CD14-positive monocyte (primary cell): ENCODE data around the gene RFPL4A. TPM values are rescaled to one million over a fixed set of nuclear protein-coding genes. Genes with fewer than 3 reads are reported as not detected.

ENCODE experiments used
- DNase-seq, 3 donors: peaks; one replicate each; pipeline ENCODE4 v3.0.0-alpha.2; 2011 to 2022
- H2AFZ ChIP-seq: 2 replicates; pipeline ENCODE4 v1.6.0; 2012; ENCODE audit warnings: mild to moderate bottlenecking, low read depth, low read length, inconsistent platforms; ENCODE audit not compliant: insufficient read depth, poor library complexity, severe bottlenecking
- H3K27ac ChIP-seq, 2 donors: 1 replicate in 1 of 2; 2 replicates in 1 of 2; pipeline ENCODE4 v1.5.1; 2012 to 2013; ENCODE audit warnings: low read length in 2 of 2, control low read depth in 1 of 2, inconsistent platforms in 1 of 2, low read depth in 1 of 2, mild to moderate bottlenecking in 1 of 2
- H3K27me3 ChIP-seq, 2 donors: one replicate each; pipeline versions ENCODE4 v1.6.0 to v1.6.1; 2011 to 2013; ENCODE audit warnings: low read length in 2 of 2; ENCODE audit not compliant: control insufficient read depth in 2 of 2, insufficient read depth in 2 of 2
- H3K36me3 ChIP-seq, 2 donors: replicated peaks in 1 of 2; 1 replicate in 1 of 2; 2 replicates in 1 of 2; pipeline versions ENCODE4 v1.5.1 to v1.6.1; 2012 to 2013; ENCODE audit warnings: low read length in 2 of 2, control low read depth in 1 of 2, inconsistent platforms in 1 of 2, mild to moderate bottlenecking in 1 of 2; ENCODE audit not compliant: insufficient read depth in 2 of 2, control insufficient read depth in 1 of 2
- H3K4me1 ChIP-seq, 2 donors: 1 replicate in 1 of 2; 2 replicates in 1 of 2; pipeline versions ENCODE4 v1.5.1 to v1.6.1; 2012 to 2013; ENCODE audit warnings: low read length in 2 of 2, control low read depth in 1 of 2, inconsistent platforms in 1 of 2, mild to moderate bottlenecking in 1 of 2, moderate library complexity in 1 of 2; ENCODE audit not compliant: insufficient read depth in 2 of 2, control insufficient read depth in 1 of 2
- H3K4me2 ChIP-seq: replicated peaks from 2 replicates; pipeline ENCODE3; 2012; ENCODE audit warnings: low read length, moderate library complexity, mild to moderate bottlenecking; ENCODE audit not compliant: poor library complexity, severe bottlenecking; ENCODE audit errors: extremely low read depth
- H3K4me3 ChIP-seq, 3 experiments: fragments of 200-600 bp in 1 of 3; sonication (generic) in 1 of 3; replicated peaks in 1 of 3; 1 replicate in 2 of 3; 2 replicates in 1 of 3; pipeline ENCODE4 v1.5.1; 2011 to 2013; ENCODE audit warnings: low read length in 3 of 3, mild to moderate bottlenecking in 3 of 3, control low read depth in 2 of 3, low read depth in 2 of 3, inconsistent platforms in 1 of 3, moderate library complexity in 1 of 3
- H3K79me2 ChIP-seq: 2 replicates; pipeline ENCODE4 v1.6.0; 2012; ENCODE audit warnings: mild to moderate bottlenecking, control low read depth, inconsistent platforms, low read length, moderate library complexity; ENCODE audit not compliant: insufficient read depth
- H3K9ac ChIP-seq: 2 replicates; pipeline ENCODE4 v1.6.0; 2017; ENCODE audit warnings: low read length, mild to moderate bottlenecking; ENCODE audit not compliant: insufficient read depth, poor library complexity, severe bottlenecking
- H3K9me3 ChIP-seq, 2 donors: replicated peaks in 1 of 2; 1 replicate in 1 of 2; 2 replicates in 1 of 2; pipeline versions ENCODE4 v1.5.1 to v1.6.1; 2012 to 2013; ENCODE audit warnings: low read length in 2 of 2, control low read depth in 1 of 2; ENCODE audit not compliant: control insufficient read depth in 1 of 2, insufficient read depth in 1 of 2
- H4K20me1 ChIP-seq: 2 replicates; pipeline ENCODE4 v1.6.0; 2012; ENCODE audit warnings: mild to moderate bottlenecking, low read length, control low read depth, moderate library complexity; ENCODE audit not compliant: insufficient read depth
- H3K27ac Mint-ChIP-seq, 7 donors: one replicate each; pipeline ENCODE4 v1.8.0; 2020; ENCODE audit warnings: mild to moderate bottlenecking in 7 of 7, mixed read lengths in 7 of 7, moderate library complexity in 6 of 7, inconsistent platforms in 2 of 7
- H3K27me3 Mint-ChIP-seq, 3 donors: one replicate each; pipeline ENCODE4 v1.8.0; 2021 to 2022; ENCODE audit warnings: low read depth in 3 of 3, mild to moderate bottlenecking in 3 of 3, mixed read lengths in 3 of 3, moderate library complexity in 3 of 3, inconsistent platforms in 1 of 3
- H3K36me3 Mint-ChIP-seq, 2 donors: one replicate each; pipeline ENCODE4 v1.8.0; 2020; ENCODE audit warnings: mixed read lengths in 2 of 2, inconsistent platforms in 1 of 2, mild to moderate bottlenecking in 1 of 2
- H3K4me1 Mint-ChIP-seq: one replicate; pipeline ENCODE4 v1.8.0; 2020; ENCODE audit warnings: mild to moderate bottlenecking, mixed read lengths
- H3K4me3 Mint-ChIP-seq, 2 donors: one replicate each; pipeline ENCODE4 v1.8.0; 2020; ENCODE audit warnings: mild to moderate bottlenecking in 2 of 2, mixed read lengths in 2 of 2, moderate library complexity in 1 of 2
- H3K9me3 Mint-ChIP-seq, 7 donors: one replicate each; pipeline ENCODE4 v1.8.0; 2020 to 2022; ENCODE audit warnings: mixed read lengths in 7 of 7, mild to moderate bottlenecking in 6 of 7, moderate library complexity in 6 of 7, inconsistent platforms in 2 of 7
- WGBS: methylation state at CpG from one replicate; pipeline ENCODE4 v1.1.5; 2013; ENCODE audit warnings: missing lambda C conversion rate; ENCODE audit not compliant: insufficient coverage; 5-methylcytosine and 5-hydroxymethylcytosine counted together
- intact Hi-C, 2 donors: fragments of 100-400 bp; cut with micrococcal nuclease; formaldehyde crosslinking; loops; one replicate each; pipeline versions ENCODE4 v1.15.0 to v1.15.1; 2023
- polyA plus RNA-seq, 3 donors: library from polyadenylated mRNA; depleted of rRNA in 1 of 3; unstranded in 2 of 3; stranded (reverse) in 1 of 3; fragments of 300-500 nt in 2 of 3; fragments of >200 nt in 1 of 3; fragmentation: Illumina TruSeq in 2 of 3; gene quantifications; 1 replicate in 2 of 3; 2 replicates in 1 of 3; pipeline ENCODE4 v1.2.3, GENCODE V29; 2012 to 2021
- TF ChIP-seq, protein P1 (sequence below): fragments of 200-600 bp; IDR thresholded peaks from one replicate; pipeline ENCODE4 v1.8.0; 2022; ENCODE audit warnings: antibody characterized with exemption, mild to moderate bottlenecking

RFPL4A gene
- polyA plus RNA-seq, 3 donors: 0.33 to 8.4 (median 7.9) TPM

DNA sequence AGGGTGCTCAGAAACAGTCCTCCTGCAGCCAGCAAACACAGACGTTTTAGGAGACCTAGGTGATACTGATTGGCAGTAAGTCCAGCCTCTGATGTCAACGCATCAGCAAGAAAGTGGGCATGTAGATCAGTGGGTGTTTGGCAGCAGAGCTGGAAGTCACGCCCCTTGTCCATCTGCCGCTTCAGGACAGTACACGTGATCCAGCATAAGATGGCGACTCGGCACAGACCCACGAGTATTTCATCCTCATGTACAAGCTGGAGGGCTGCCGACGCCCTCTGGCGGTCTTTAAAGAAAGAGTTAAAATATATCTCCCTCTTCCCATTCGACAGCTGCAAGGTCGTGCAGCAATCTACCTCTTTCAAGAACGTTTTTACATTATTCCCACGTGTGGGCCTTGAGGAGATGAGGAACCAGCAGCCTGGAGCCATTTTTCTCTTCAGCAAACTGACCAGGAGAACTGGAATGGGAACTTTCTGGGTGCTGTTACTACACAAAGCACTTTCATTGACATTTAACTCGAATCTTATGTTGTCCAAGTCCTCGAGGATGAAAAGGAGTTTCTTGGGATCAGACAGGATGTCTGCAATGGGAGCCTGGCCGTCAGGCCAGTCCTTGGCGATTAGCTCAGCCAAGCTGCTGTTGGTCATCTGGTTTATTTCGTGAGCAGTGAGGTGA is 50.6 kb downstream of the RFPL4A start:
- no peaks in the 10 kb centered on the region for H4K20me1 ChIP-seq
- Mint-ChIP-seq H3K27me3 (peaks cover 0 to 2% (median 0%) of the 10 kb centered on the region in 3 donors), H3K36me3 (no peaks in the 10 kb centered on the region), H3K4me3 (no peak overlapping the region), H3K4me1 (no peaks in the 10 kb centered on the region), H3K9me3 (peaks cover 2 to 28% (median 16%) of the 10 kb centered on the region in 7 donors), H3K27ac (no peak overlapping the region)
- H3K9ac ChIP-seq: no peak overlapping the region
- intact Hi-C loops: loop anchor here in 1 of 2 donors (10.0 kb wide), 1 partner anchor 175 kb away; no protein-coding TSS in a partner anchor
- no peak overlapping the region for H3K4me2 ChIP-seq
- H3K4me1 ChIP-seq: no peaks in the 10 kb centered on the region
- WGBS: 28% methylated on average over 13 of the region's 20 CpGs
- TF ChIP-seq, protein P1, sequence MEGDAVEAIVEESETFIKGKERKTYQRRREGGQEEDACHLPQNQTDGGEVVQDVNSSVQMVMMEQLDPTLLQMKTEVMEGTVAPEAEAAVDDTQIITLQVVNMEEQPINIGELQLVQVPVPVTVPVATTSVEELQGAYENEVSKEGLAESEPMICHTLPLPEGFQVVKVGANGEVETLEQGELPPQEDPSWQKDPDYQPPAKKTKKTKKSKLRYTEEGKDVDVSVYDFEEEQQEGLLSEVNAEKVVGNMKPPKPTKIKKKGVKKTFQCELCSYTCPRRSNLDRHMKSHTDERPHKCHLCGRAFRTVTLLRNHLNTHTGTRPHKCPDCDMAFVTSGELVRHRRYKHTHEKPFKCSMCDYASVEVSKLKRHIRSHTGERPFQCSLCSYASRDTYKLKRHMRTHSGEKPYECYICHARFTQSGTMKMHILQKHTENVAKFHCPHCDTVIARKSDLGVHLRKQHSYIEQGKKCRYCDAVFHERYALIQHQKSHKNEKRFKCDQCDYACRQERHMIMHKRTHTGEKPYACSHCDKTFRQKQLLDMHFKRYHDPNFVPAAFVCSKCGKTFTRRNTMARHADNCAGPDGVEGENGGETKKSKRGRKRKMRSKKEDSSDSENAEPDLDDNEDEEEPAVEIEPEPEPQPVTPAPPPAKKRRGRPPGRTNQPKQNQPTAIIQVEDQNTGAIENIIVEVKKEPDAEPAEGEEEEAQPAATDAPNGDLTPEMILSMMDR: peak; percentile 41
- peak; percentile 17 to 73 (median 36) for DNase-seq
- no peak overlapping the region for H3K27ac ChIP-seq
- no peaks in the 10 kb centered on the region for H3K79me2 ChIP-seq
- H3K9me3 ChIP-seq: peaks cover 9 to 12% of the 10 kb centered on the region in 2 donors
- no peaks in the 10 kb centered on the region for H3K27me3 ChIP-seq
- peak overlapping the region; percentile 58 for H2AFZ ChIP-seq
- no peaks in the 10 kb centered on the region for H3K36me3 ChIP-seq
- no peak overlapping the region for H3K4me3 ChIP-seq

DNA sequence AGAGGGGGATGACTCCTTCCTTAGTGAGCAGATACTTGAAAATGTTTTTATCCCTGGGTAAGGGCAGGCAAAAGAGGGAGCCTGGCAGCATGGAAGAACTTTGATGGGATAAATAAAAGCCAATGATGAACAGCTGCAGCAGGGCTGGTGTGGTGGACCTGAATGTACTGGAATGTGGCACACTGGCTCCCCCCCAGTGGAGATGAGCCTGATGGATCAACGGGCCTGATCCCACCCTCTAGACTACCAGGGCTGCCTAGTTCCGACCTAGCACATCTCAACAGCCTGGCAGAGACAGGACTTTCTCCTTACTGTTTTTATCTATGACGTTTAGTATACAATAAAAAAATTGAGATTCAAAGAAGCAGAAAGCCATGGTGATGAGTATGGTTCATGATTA is 52.4 kb downstream of the RFPL4A start:
- H3K4me2 ChIP-seq: no peak overlapping the region
- no peaks in the 10 kb centered on the region for H3K36me3 ChIP-seq
- H3K27me3 ChIP-seq: no peaks in the 10 kb centered on the region
- Mint-ChIP-seq H3K9me3 (peaks cover 4 to 24% (median 13%) of the 10 kb centered on the region in 7 donors), H3K27ac (no peak overlapping the region), H3K4me3 (no peak overlapping the region), H3K4me1 (no peaks in the 10 kb centered on the region), H3K27me3 (peaks cover 1 to 2% (median 2%) of the 10 kb centered on the region in 3 donors), H3K36me3 (no peaks in the 10 kb centered on the region)
- TF ChIP-seq, protein P1: no peak
- H3K4me1 ChIP-seq: no peaks in the 10 kb centered on the region
- no peaks in the 10 kb centered on the region for H3K79me2 ChIP-seq
- no peak for DNase-seq
- no peak overlapping the region for H3K9ac ChIP-seq
- no CpG with 5 or more reads among the region's 3 CpGs for WGBS
- H2AFZ ChIP-seq: no peak overlapping the region
- no peak overlapping the region for H3K27ac ChIP-seq
- H4K20me1 ChIP-seq: no peaks in the 10 kb centered on the region
- intact Hi-C loops: loop anchor here in 1 of 2 donors (10.0 kb wide), 1 partner anchor 177 kb away; no protein-coding TSS in a partner anchor
- no peak overlapping the region for H3K4me3 ChIP-seq
- peaks cover 9 to 12% of the 10 kb centered on the region in 2 donors for H3K9me3 ChIP-seq
